GM12878 (cell line): Measurements from ENCODE around the gene C1D. TPM values are rescaled to one million over a fixed set of nuclear protein-coding genes. Genes with fewer than 3 reads are reported as not detected.

Experiments used
- ATAC-seq: fragments of 200-7000 bp; cut with Tn5 transposase; 3 replicates; pipeline ENCODE4 v1.9.1; 2020; ENCODE audit warnings: mild to moderate bottlenecking, moderate library complexity
- BruUV-seq: library from RNA; stranded (reverse); fragments of 400-500 nt; replicated peaks from 2 replicates; lab custom pipeline; 2021; lab: Mats Ljungman, UMichigan
- CTCF ChIA-PET: fragments of 300-600 bp; sonication (Branson Sonifier 250); formaldehyde crosslinking; extraction: SDS; loops from one replicate; lab custom pipeline; 2021; ENCODE audit warnings: inconsistent platforms; lab: Yijun Ruan, JAX
- POLR2A ChIA-PET: fragments of 350-600 bp; formaldehyde crosslinking; extraction: SDS; loops from one replicate; lab custom pipeline; 2021; ENCODE audit warnings: inconsistent platforms; lab: Charles Lee
- RAD21 ChIA-PET: fragments of 300-600 bp; sonication (Branson Sonifier 250); formaldehyde crosslinking; loops from one replicate; lab custom pipeline; 2023; ENCODE audit warnings: antibody characterized with exemption; ENCODE audit not compliant: unreplicated experiment; lab: Charles Lee
- SMC1A ChIA-PET: fragments of 300-600 bp; sonication (Branson Sonifier 250); formaldehyde crosslinking; loops from one replicate; lab custom pipeline; 2023; ENCODE audit not compliant: unreplicated experiment, uncharacterized antibody; lab: Charles Lee
- DNase-seq: peaks from one replicate; pipeline ENCODE4 v3.0.0-alpha.2; 2011; ENCODE audit warnings: low read depth, low spot score
- FAIRE-seq: peaks from 3 replicates; lab custom pipeline; 2011; peaks lifted over from hg19 to GRCh38; lab: Jason Lieb, UNC
- H2AFZ ChIP-seq: 2 replicates; pipeline ENCODE4 v1.6.0; 2011; ENCODE audit warnings: low read depth, low read length, control low read depth; ENCODE audit not compliant: control insufficient read depth
- H3K27ac ChIP-seq: 2 replicates; pipeline ENCODE4 v1.5.1; 2011; ENCODE audit warnings: control low read depth; ENCODE audit not compliant: control insufficient read depth, insufficient read depth
- H3K27me3 ChIP-seq, 2 experiments: replicated peaks in 1 of 2; 2 replicates each; pipeline versions ENCODE4 v1.6.0 to v1.6.1; 2011; ENCODE audit warnings: low read length in 1 of 2; ENCODE audit not compliant: control insufficient read depth in 2 of 2, insufficient read depth in 2 of 2
- H3K36me3 ChIP-seq, 2 experiments: 2 replicates each; pipeline ENCODE4 v1.5.1; 2011; ENCODE audit warnings: low read length in 1 of 2; ENCODE audit not compliant: control insufficient read depth in 2 of 2, insufficient read depth in 2 of 2
- H3K4me1 ChIP-seq: 2 replicates; pipeline ENCODE4 v1.6.1; 2011; ENCODE audit warnings: mild to moderate bottlenecking, low read length, moderate library complexity, mixed read lengths; ENCODE audit not compliant: control insufficient read depth, insufficient read depth
- H3K4me2 ChIP-seq: 2 replicates; pipeline ENCODE4 v1.6.0; 2011; ENCODE audit warnings: control low read depth; ENCODE audit not compliant: control insufficient read depth, insufficient read depth
- H3K4me3 ChIP-seq: fragments of 200-600 bp; sonication (generic); 2 replicates; pipeline ENCODE4 v1.5.1; 2016
- H3K79me2 ChIP-seq: 2 replicates; pipeline ENCODE4 v1.6.0; 2011; ENCODE audit warnings: low read length; ENCODE audit not compliant: control insufficient read depth, insufficient read depth
- H3K9ac ChIP-seq: 2 replicates; pipeline ENCODE4 v1.8.0; 2011; ENCODE audit warnings: low read length, control low read depth, mixed read lengths; ENCODE audit not compliant: control insufficient read depth, insufficient read depth
- H3K9me3 ChIP-seq: replicated peaks from 3 replicates; pipeline ENCODE4 v1.5.1; 2011; ENCODE audit warnings: mild to moderate bottlenecking, low read length; ENCODE audit not compliant: control insufficient read depth, insufficient read depth
- H4K20me1 ChIP-seq: 2 replicates; pipeline ENCODE4 v1.6.0; 2011; ENCODE audit not compliant: control insufficient read depth, insufficient read depth
- EED ChIP-seq: sonication (generic); IDR thresholded peaks from 2 replicates; pipeline ENCODE4 v1.6.1; 2016; ENCODE audit warnings: antibody characterized with exemption, low read depth
- MEF2B ChIP-seq: fragments of 450-650 bp; IDR thresholded peaks from 2 replicates; pipeline ENCODE4 v1.6.1; 2018; ENCODE audit warnings: mild to moderate bottlenecking, moderate library complexity; ENCODE audit not compliant: partially characterized antibody, poor library complexity, severe bottlenecking
- MTA3 ChIP-seq: IDR thresholded peaks from 2 replicates; pipeline ENCODE4 v1.6.1; 2012; ENCODE audit warnings: low read length, inconsistent platforms, borderline replicate concordance
- NFYA ChIP-seq: IDR thresholded peaks from 2 replicates; pipeline ENCODE4 v1.6.1; 2011; ENCODE audit warnings: low read depth, mild to moderate bottlenecking, low read length, improper control_type of control experiment, borderline replicate concordance
- TARDBP ChIP-seq: IDR thresholded peaks from 2 replicates; pipeline ENCODE4 v1.6.1; 2016; ENCODE audit warnings: borderline replicate concordance
- ZNF384 ChIP-seq: IDR thresholded peaks from 2 replicates; pipeline ENCODE4 v1.6.1; 2012; ENCODE audit warnings: low read depth, mild to moderate bottlenecking, low read length, improper control_type of control experiment, borderline replicate concordance
- WGBS: methylation state at CpG from one replicate; pipeline ENCODE4 v1.1.6; 2016; ENCODE audit warnings: low lambda C conversion rate; ENCODE audit not compliant: insufficient replicate concordance, insufficient coverage; ENCODE audit errors: missing lambda C conversion rate; 5-methylcytosine and 5-hydroxymethylcytosine counted together
- in situ Hi-C: fragments of 300-500 bp; cut with MboI; formaldehyde crosslinking; loops from 9 replicates; pipeline ENCODE4 v1.14.3; 2018; ENCODE audit warnings: mixed read lengths
- intact Hi-C: fragments of 100-400 bp; cut with micrococcal nuclease; formaldehyde crosslinking; loops from one replicate; pipeline ENCODE4 v1.14.2; 2022; ENCODE audit not compliant: unreplicated experiment
- polyA plus RNA-seq, 11 experiments: library from polyadenylated mRNA; depleted of rRNA in 4 of 11; unstranded in 6 of 11; stranded (reverse) in 5 of 11; fragments of >200 nt; fragmentation: Nextera tagmentation in 4 of 11; fragmentation: Illumina TruSeq in 1 of 11; extraction: Ambion mirVana in 4 of 11; extraction: Trizol in 1 of 11; gene quantifications; 1 replicate in 1 of 11; 2 replicates in 10 of 11; pipeline versions ENCODE4 v1.2.1 to v1.2.3, GENCODE V29; 2011 to 2016; ENCODE audit warnings: inconsistent platforms in 2 of 11, missing spikeins in 2 of 11, low read depth in 1 of 11
- total RNA-seq, 4 experiments: library from RNA; depleted of rRNA in 3 of 4; stranded (reverse); fragments of >200 nt in 3 of 4; fragmentation: Illumina TruSeq in 1 of 4; extraction: Trizol in 1 of 4; gene quantifications; 2 replicates each; pipeline versions ENCODE4 v1.2.1 to v1.2.3, GENCODE V29; 2013 to 2021
- TF ChIP-seq, protein P1 (sequence below): IDR thresholded peaks from 2 replicates; pipeline ENCODE4 v1.6.1; 2012; ENCODE audit warnings: low read depth, low read length, improper control_type of control experiment
- TF ChIP-seq, protein P2 (sequence below): fragments of 450-650 bp; IDR thresholded peaks from 2 replicates; pipeline ENCODE4 v1.6.1; 2018; ENCODE audit warnings: mild to moderate bottlenecking, low read depth, moderate library complexity; ENCODE audit not compliant: partially characterized antibody
- TF ChIP-seq, protein P3 (sequence below): fragments of 450-650 bp; IDR thresholded peaks from 2 replicates; pipeline ENCODE4 v1.6.1; 2018; ENCODE audit warnings: borderline replicate concordance, mild to moderate bottlenecking; ENCODE audit not compliant: partially characterized antibody

C1D gene
- total and polyA plus RNA-seq, 10 of the 15 experiments (the other 5 are each of a cell fraction or from before 2014, with no cell fraction given) = 18.9 to 152 (median 59.1) TPM

DNA sequence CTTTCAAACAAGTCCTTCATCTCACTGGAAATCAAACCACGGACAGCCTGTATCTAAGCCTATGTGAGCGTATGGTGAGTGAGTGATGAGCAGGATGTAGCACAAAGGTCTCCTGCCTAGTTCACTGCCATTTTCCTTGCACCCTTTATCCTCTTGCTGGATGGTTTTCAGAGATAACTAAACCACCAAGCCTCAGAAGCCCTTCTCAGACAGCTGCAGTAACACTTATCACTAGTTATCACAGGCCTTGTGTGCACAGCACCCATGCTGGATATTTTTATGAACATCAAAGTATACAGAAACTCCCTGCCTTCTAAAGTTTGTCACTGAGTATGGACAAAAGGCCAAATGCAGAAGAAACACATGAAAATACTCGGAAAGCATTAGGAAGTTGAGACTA lies 69.5 kb downstream of the C1D start:
- SMC1A ChIA-PET = no interaction called here
- CTCF ChIA-PET = no interaction called here
- no peaks in the 10 kb centered on the region for H4K20me1 ChIP-seq
- H3K79me2 ChIP-seq = no peaks in the 10 kb centered on the region
- no peak overlapping the region for H3K9ac ChIP-seq
- in situ Hi-C loops (no loop called here), intact Hi-C loops (no loop called here)
- POLR2A ChIA-PET = no interaction called here
- no peaks in the 10 kb centered on the region for H3K4me1 ChIP-seq
- ATAC-seq (no peak), FAIRE-seq (no peak), DNase-seq (no peak)
- WGBS = 24% methylated on average over 3 of the region's 3 CpGs
- H2AFZ ChIP-seq = no peak overlapping the region
- TF ChIP-seq NFYA = no peak
- TF ChIP-seq, protein P1, sequence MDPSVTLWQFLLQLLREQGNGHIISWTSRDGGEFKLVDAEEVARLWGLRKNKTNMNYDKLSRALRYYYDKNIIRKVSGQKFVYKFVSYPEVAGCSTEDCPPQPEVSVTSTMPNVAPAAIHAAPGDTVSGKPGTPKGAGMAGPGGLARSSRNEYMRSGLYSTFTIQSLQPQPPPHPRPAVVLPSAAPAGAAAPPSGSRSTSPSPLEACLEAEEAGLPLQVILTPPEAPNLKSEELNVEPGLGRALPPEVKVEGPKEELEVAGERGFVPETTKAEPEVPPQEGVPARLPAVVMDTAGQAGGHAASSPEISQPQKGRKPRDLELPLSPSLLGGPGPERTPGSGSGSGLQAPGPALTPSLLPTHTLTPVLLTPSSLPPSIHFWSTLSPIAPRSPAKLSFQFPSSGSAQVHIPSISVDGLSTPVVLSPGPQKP = no peak
- no TSS peak for BruUV-seq
- H3K27ac ChIP-seq = no peak overlapping the region
- no peak overlapping the region for H3K4me2 ChIP-seq
- H3K36me3 ChIP-seq = no peaks in the 10 kb centered on the region
- H3K27me3 ChIP-seq = no peaks in the 10 kb centered on the region
- RAD21 ChIA-PET = no interaction called here
- no peaks in the 10 kb centered on the region for H3K9me3 ChIP-seq
- no peak overlapping the region for H3K4me3 ChIP-seq

DNA sequence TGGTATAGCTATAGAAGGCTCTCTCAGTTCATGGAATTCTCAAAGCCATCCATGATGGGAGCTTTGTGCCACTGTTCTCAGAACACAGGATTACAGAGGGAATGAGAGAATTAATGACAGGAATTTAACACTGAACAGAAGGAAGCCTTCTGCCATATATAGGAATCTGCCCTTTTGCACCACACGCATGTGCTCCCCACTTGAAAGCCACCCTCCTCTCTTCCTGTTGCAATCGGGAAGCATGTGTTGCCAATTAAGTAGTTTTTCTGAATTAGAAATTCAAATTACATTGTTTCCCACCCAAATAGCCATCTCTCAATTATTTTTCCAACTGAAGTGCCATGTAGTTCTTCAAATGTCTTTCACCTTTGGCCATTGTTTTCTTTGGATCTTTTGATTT lies 71.3 kb downstream of the C1D start:
- no peaks in the 10 kb centered on the region for H3K4me1 ChIP-seq
- H3K79me2 ChIP-seq = no peaks in the 10 kb centered on the region
- H3K4me2 ChIP-seq = no peak overlapping the region
- intact Hi-C loops (no loop called here), in situ Hi-C loops (no loop called here)
- no peak overlapping the region for H3K27ac ChIP-seq
- H3K27me3 ChIP-seq = no peaks in the 10 kb centered on the region
- no peaks in the 10 kb centered on the region for H3K36me3 ChIP-seq
- CTCF ChIA-PET = interaction anchor here (0.6 kb wide), 1 partner anchor 64 kb away, joined by 6 read pairs; no protein-coding TSS in a partner anchor
- ATAC-seq = no peak
- RAD21 ChIA-PET = no interaction called here
- no peak for FAIRE-seq
- H2AFZ ChIP-seq = no peak overlapping the region
- POLR2A ChIA-PET = no interaction called here
- no peak overlapping the region for H3K4me3 ChIP-seq
- no peak overlapping the region for H3K9ac ChIP-seq
- SMC1A ChIA-PET = no interaction called here
- 0% methylated on average over 2 of the region's 2 CpGs for WGBS
- DNase-seq = no peak
- H4K20me1 ChIP-seq = no peaks in the 10 kb centered on the region
- no peaks in the 10 kb centered on the region for H3K9me3 ChIP-seq
- BruUV-seq = no TSS peak
- TF ChIP-seq ZNF384 (no peak), EED (no peak), MEF2B (no peak), TARDBP (no peak), MTA3 (no peak)
- TF ChIP-seq, protein P1 = no peak
- TF ChIP-seq, protein P2, sequence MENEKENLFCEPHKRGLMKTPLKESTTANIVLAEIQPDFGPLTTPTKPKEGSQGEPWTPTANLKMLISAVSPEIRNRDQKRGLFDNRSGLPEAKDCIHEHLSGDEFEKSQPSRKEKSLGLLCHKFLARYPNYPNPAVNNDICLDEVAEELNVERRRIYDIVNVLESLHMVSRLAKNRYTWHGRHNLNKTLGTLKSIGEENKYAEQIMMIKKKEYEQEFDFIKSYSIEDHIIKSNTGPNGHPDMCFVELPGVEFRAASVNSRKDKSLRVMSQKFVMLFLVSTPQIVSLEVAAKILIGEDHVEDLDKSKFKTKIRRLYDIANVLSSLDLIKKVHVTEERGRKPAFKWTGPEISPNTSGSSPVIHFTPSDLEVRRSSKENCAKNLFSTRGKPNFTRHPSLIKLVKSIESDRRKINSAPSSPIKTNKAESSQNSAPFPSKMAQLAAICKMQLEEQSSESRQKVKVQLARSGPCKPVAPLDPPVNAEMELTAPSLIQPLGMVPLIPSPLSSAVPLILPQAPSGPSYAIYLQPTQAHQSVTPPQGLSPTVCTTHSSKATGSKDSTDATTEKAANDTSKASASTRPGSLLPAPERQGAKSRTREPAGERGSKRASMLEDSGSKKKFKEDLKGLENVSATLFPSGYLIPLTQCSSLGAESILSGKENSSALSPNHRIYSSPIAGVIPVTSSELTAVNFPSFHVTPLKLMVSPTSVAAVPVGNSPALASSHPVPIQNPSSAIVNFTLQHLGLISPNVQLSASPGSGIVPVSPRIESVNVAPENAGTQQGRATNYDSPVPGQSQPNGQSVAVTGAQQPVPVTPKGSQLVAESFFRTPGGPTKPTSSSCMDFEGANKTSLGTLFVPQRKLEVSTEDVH = no peak
- TF ChIP-seq, protein P3, sequence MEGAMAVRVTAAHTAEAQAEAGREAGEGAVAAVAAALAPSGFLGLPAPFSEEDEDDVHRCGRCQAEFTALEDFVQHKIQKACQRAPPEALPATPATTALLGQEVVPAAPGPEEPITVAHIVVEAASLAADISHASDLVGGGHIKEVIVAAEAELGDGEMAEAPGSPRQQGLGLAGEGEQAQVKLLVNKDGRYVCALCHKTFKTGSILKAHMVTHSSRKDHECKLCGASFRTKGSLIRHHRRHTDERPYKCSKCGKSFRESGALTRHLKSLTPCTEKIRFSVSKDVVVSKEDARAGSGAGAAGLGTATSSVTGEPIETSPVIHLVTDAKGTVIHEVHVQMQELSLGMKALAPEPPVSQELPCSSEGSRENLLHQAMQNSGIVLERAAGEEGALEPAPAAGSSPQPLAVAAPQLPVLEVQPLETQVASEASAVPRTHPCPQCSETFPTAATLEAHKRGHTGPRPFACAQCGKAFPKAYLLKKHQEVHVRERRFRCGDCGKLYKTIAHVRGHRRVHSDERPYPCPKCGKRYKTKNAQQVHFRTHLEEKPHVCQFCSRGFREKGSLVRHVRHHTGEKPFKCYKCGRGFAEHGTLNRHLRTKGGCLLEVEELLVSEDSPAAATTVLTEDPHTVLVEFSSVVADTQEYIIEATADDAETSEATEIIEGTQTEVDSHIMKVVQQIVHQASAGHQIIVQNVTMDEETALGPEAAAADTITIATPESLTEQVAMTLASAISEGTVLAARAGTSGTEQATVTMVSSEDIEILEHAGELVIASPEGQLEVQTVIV = no peak
